ENCODE measurements around the gene PAPPA2. TPM values are rescaled to one million over a fixed set of nuclear protein-coding genes. Genes with fewer than 3 reads are reported as not detected.

The PAPPA2 gene
- total and polyA plus RNA-seq, 2 donors (not counting 1 experiment from before 2014, with no cell fraction given) = 0.24 to 4.1 TPM

GRCh38 chr1:176854121-176854520 is 391.1 kb downstream of the PAPPA2 start:
- Histone ChIP-seq H3K36me3 (ENCODE audit: control insufficient read depth, insufficient read depth, low read length) (no peaks in the 10 kb centered on the region), H3K27ac (ENCODE audit: insufficient read depth, low read length) (no peak overlapping the region), H3K4me2 (ENCODE audit: extremely low read depth, insufficient read depth, low read length) (no peak overlapping the region), H3K27me3 (ENCODE audit: control insufficient read depth, insufficient read depth, low read length) (no peaks in the 10 kb centered on the region), H3K4me3 (replicated peaks in 1 of 4; ENCODE audit: control extremely low read depth in 1 of 4, insufficient read depth in 1 of 4, low read depth in 3 of 4, low read length in 4 of 4) (no peak overlapping the region), H3K9me3 (ENCODE audit: control insufficient read depth, insufficient read depth, low read depth, low read length) (no peaks in the 10 kb centered on the region), H2AFZ (ENCODE audit: low read length) (no peak overlapping the region), H4K20me1 (ENCODE audit: control insufficient read depth, extremely low read depth, insufficient read depth, low read length) (no peaks in the 10 kb centered on the region), H3K9ac (ENCODE audit: insufficient read depth, low read length) (no peak overlapping the region), H3K79me2 (ENCODE audit: control insufficient read depth, insufficient read depth, low read length) (no peaks in the 10 kb centered on the region), H3K4me1 (ENCODE audit: control insufficient read depth, extremely low read depth, insufficient read depth, low read length) (no peaks in the 10 kb centered on the region)
- DNase-seq (ENCODE audit: low read depth in 2 of 2) = no peak
- TF ChIP-seq CTCF (conservative IDR thresholded peaks at IDR 0.05 in 1 of 2, IDR thresholded peaks at IDR 0.05 in 1 of 2; ENCODE audit: low read depth in 1 of 2, low read length in 2 of 2) = no peak
- TF ChIP-seq EZH2 (IDR thresholded peaks at IDR 0.05; ENCODE audit: low read length, missing control alignments) = no peak

- H3K27ac ChIP-seq (ENCODE audit: insufficient read depth, low read length) = no peak overlapping the region
- no peaks in the 10 kb centered on the region for H4K20me1 ChIP-seq (ENCODE audit: control insufficient read depth, extremely low read depth, insufficient read depth, low read length)
- no peaks in the 10 kb centered on the region for H3K9me3 ChIP-seq (ENCODE audit: control insufficient read depth, insufficient read depth, low read depth, low read length)
- TF ChIP-seq EZH2 (IDR thresholded peaks at IDR 0.05; ENCODE audit: low read length, missing control alignments) = no peak
- TF ChIP-seq CTCF (conservative IDR thresholded peaks at IDR 0.05 in 1 of 2, IDR thresholded peaks at IDR 0.05 in 1 of 2; ENCODE audit: low read depth in 1 of 2, low read length in 2 of 2) = no peak
- no peaks in the 10 kb centered on the region for H3K4me1 ChIP-seq (ENCODE audit: control insufficient read depth, extremely low read depth, insufficient read depth, low read length)
- DNase-seq (ENCODE audit: low read depth in 2 of 2) = no peak
- no peak overlapping the region for H3K4me2 ChIP-seq (ENCODE audit: extremely low read depth, insufficient read depth, low read length)
- no peaks in the 10 kb centered on the region for H3K36me3 ChIP-seq (ENCODE audit: control insufficient read depth, insufficient read depth, low read length)
- no peak overlapping the region for H3K9ac ChIP-seq (ENCODE audit: insufficient read depth, low read length)
- no peak overlapping the region for H2AFZ ChIP-seq (ENCODE audit: low read length)
- H3K79me2 ChIP-seq (ENCODE audit: control insufficient read depth, insufficient read depth, low read length) = no peaks in the 10 kb centered on the region
- H3K27me3 ChIP-seq (ENCODE audit: control insufficient read depth, insufficient read depth, low read length) = no peaks in the 10 kb centered on the region
- H3K4me3 ChIP-seq (replicated peaks in 1 of 4; ENCODE audit: control extremely low read depth in 1 of 4, insufficient read depth in 1 of 4, low read depth in 3 of 4, low read length in 4 of 4) = no peak overlapping the region
Observed at GRCh38 chr1:176854758-176855745, 392.1 kb downstream of the PAPPA2 start.

- no peaks in the 10 kb centered on the region for H3K9me3 ChIP-seq (ENCODE audit: control insufficient read depth, insufficient read depth, low read depth, low read length)
- peak in 1 of 2 donors; percentile 2 for DNase-seq (ENCODE audit: low read depth in 2 of 2)
Observed at GRCh38 chr1:176857632-176858031, 394.7 kb downstream of the PAPPA2 start.

More at GRCh38 chr1:176857632-176858031, 394.7 kb downstream of the PAPPA2 start:
- Histone ChIP-seq H3K27ac (ENCODE audit: insufficient read depth, low read length) (no peak overlapping the region), H4K20me1 (ENCODE audit: control insufficient read depth, extremely low read depth, insufficient read depth, low read length) (no peaks in the 10 kb centered on the region), H3K4me2 (ENCODE audit: extremely low read depth, insufficient read depth, low read length) (no peak overlapping the region), H3K27me3 (ENCODE audit: control insufficient read depth, insufficient read depth, low read length) (no peaks in the 10 kb centered on the region), H3K9ac (ENCODE audit: insufficient read depth, low read length) (no peak overlapping the region), H3K4me3 (replicated peaks in 1 of 4; ENCODE audit: control extremely low read depth in 1 of 4, insufficient read depth in 1 of 4, low read depth in 3 of 4, low read length in 4 of 4) (no peak overlapping the region), H3K36me3 (ENCODE audit: control insufficient read depth, insufficient read depth, low read length) (no peaks in the 10 kb centered on the region), H3K79me2 (ENCODE audit: control insufficient read depth, insufficient read depth, low read length) (no peaks in the 10 kb centered on the region), H2AFZ (ENCODE audit: low read length) (no peak overlapping the region), H3K4me1 (ENCODE audit: control insufficient read depth, extremely low read depth, insufficient read depth, low read length) (no peaks in the 10 kb centered on the region)
- TF ChIP-seq EZH2 (IDR thresholded peaks at IDR 0.05; ENCODE audit: low read length, missing control alignments) (no peak), CTCF (conservative IDR thresholded peaks at IDR 0.05 in 1 of 2, IDR thresholded peaks at IDR 0.05 in 1 of 2; ENCODE audit: low read depth in 1 of 2, low read length in 2 of 2) (no peak)

Data from fibroblast of lung (primary cell).